Suprapubic skin (tissue), 4 donors: ENCODE results near the gene STXBP5L.

Experiments used
- EP300 ChIP-seq: sonication (generic); formaldehyde crosslinking; IDR thresholded peaks from one replicate; pipeline ENCODE4 v1.6.1; 2017; ENCODE audit warnings: antibody characterized with exemption
- POLR2A ChIP-seq, 2 donors: fragments of 450-650 bp; IDR thresholded peaks; one replicate each; pipeline ENCODE4 v1.6.1; 2017; ENCODE audit warnings: antibody characterized with exemption in 2 of 2, mild to moderate bottlenecking in 2 of 2, moderate library complexity in 2 of 2
- POLR2AphosphoS5 ChIP-seq, 3 donors: sonication (generic); formaldehyde crosslinking; IDR thresholded peaks; one replicate each; pipeline ENCODE4 v1.6.1; 2017; ENCODE audit warnings: antibody characterized with exemption in 3 of 3
- TF ChIP-seq, protein P1 (sequence below), 2 donors: fragments of 200-600 bp in 1 of 2; fragments of 450-650 bp in 1 of 2; sonication (generic) in 1 of 2; IDR thresholded peaks; one replicate each; pipeline ENCODE4 v1.5.1; 2016 to 2019; ENCODE audit warnings: antibody characterized with exemption in 2 of 2, mild to moderate bottlenecking in 1 of 2, moderate library complexity in 1 of 2

DNA sequence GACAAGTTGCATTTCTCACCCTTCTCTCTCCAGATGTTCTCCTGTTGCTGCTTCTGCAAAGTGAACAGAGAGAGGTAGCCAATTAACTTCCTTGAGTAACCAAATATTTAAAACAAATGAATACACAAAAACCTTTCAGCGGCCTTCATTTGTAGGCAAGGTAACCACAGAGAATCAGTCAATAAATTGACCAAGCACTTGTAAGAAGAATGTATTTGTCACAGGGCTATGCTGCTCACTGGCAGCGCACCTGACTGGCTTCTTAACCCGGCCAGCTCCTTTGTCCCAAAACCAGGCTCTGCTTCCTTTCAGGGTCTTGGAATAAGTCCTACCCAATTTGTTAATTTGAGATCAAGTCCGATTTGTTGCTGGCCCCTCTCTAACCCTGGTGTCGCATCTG lies 43.5 kb upstream of the STXBP5L start:
- TF ChIP-seq POLR2AphosphoS5 (IDR thresholded peaks at IDR 0.05) (no peak), POLR2A (IDR thresholded peaks at IDR 0.05) (no peak), EP300 (no peak)
- TF ChIP-seq, protein P1, sequence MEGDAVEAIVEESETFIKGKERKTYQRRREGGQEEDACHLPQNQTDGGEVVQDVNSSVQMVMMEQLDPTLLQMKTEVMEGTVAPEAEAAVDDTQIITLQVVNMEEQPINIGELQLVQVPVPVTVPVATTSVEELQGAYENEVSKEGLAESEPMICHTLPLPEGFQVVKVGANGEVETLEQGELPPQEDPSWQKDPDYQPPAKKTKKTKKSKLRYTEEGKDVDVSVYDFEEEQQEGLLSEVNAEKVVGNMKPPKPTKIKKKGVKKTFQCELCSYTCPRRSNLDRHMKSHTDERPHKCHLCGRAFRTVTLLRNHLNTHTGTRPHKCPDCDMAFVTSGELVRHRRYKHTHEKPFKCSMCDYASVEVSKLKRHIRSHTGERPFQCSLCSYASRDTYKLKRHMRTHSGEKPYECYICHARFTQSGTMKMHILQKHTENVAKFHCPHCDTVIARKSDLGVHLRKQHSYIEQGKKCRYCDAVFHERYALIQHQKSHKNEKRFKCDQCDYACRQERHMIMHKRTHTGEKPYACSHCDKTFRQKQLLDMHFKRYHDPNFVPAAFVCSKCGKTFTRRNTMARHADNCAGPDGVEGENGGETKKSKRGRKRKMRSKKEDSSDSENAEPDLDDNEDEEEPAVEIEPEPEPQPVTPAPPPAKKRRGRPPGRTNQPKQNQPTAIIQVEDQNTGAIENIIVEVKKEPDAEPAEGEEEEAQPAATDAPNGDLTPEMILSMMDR (IDR thresholded peaks at IDR 0.05): no peak
